HG03432 (cell line): Measurements from ENCODE around the gene TRIM60.
A peak's percentile ranks its signal among the peaks of the same experiment; 100 is the strongest.
"Not testable (repeated sequence)": the region's sequence is repeated elsewhere in the genome, so short reads cannot be mapped to it uniquely, and the experiment has no call there.

Source experiments
- ATAC-seq: cut with Tn5 transposase; IDR thresholded peaks from one replicate; pipeline ENCODE4 v1.9.1; 2021; ENCODE audit warnings: mild to moderate bottlenecking, moderate library complexity; ENCODE audit not compliant: unreplicated experiment

Gene TRIM60

GRCh38 chr4:165031436-165032211, at the start of gene TRIM60:
Gene TRIM60, plus strand, starts transcription at chr4:165031999. Its CDS starts 8,074 bp downstream, at chr4:165040073.
- no peak for ATAC-seq

GRCh38 chr4:164989471-164989870, 42.3 kb upstream of the TRIM60 start:
- no peak for ATAC-seq

GRCh38 chr4:164990786-164991185, 41.0 kb upstream of the TRIM60 start:
- ATAC-seq = not testable (repeated sequence)

- not testable (repeated sequence) for ATAC-seq
Measured at GRCh38 chr4:164996123-164996522, 35.7 kb upstream of the TRIM60 start.

GRCh38 chr4:164997324-164997723, 34.5 kb upstream of the TRIM60 start:
- peak; percentile 68 for ATAC-seq

- no peak for ATAC-seq
Measured at GRCh38 chr4:164997941-164998340, 33.9 kb upstream of the TRIM60 start.

- not testable (repeated sequence) for ATAC-seq
Measured at GRCh38 chr4:164998526-164999080, 33.2 kb upstream of the TRIM60 start.

GRCh38 chr4:165001957-165002356, 29.8 kb upstream of the TRIM60 start:
- ATAC-seq = not testable (repeated sequence)

GRCh38 chr4:165005352-165005925, 26.4 kb upstream of the TRIM60 start:
- no peak for ATAC-seq

- ATAC-seq = no peak
Measured at GRCh38 chr4:165006456-165006855, 25.3 kb upstream of the TRIM60 start.

GRCh38 chr4:165006886-165007285, 24.9 kb upstream of the TRIM60 start:
- ATAC-seq = no peak

- ATAC-seq = peak; percentile 58
Measured at GRCh38 chr4:165009493-165010227, 22.1 kb upstream of the TRIM60 start.

GRCh38 chr4:165010487-165010886, 21.3 kb upstream of the TRIM60 start:
- ATAC-seq = no peak

GRCh38 chr4:165010991-165011390, 20.8 kb upstream of the TRIM60 start:
- no peak for ATAC-seq

- no peak for ATAC-seq
Measured at GRCh38 chr4:165011403-165011802, 20.4 kb upstream of the TRIM60 start.

- ATAC-seq = no peak
Measured at GRCh38 chr4:165013691-165014090, 18.1 kb upstream of the TRIM60 start.

GRCh38 chr4:165016971-165017370, 14.8 kb upstream of the TRIM60 start:
- no peak for ATAC-seq

- ATAC-seq = not testable (repeated sequence)
Measured at GRCh38 chr4:165019995-165020394, 11.8 kb upstream of the TRIM60 start.

GRCh38 chr4:165025782-165026181, 6.0 kb upstream of the TRIM60 start:
- ATAC-seq = not testable (repeated sequence)

- no peak for ATAC-seq
Measured at GRCh38 chr4:165027762-165028402, 3.9 kb upstream of the TRIM60 start.

- ATAC-seq = no peak
Measured at GRCh38 chr4:165048170-165048569, 16.4 kb downstream of the TRIM60 start.
